GM13977 (cell line): ENCODE measurements around the gene MTUS2.

Experiments
- DNase-seq: peaks from one replicate; pipeline ENCODE4 v3.0.0; 2012; ENCODE audit warnings: low spot score
- in situ Hi-C: fragments of 300-500 bp; cut with MboI; formaldehyde crosslinking; loops from one replicate; pipeline ENCODE4 v1.12.0; 2022; ENCODE audit warnings: low sequenced_read_pairs, low pct_unique_long_range_greater_than_20kb, mixed read lengths, inconsistent platforms; ENCODE audit not compliant: unreplicated experiment
- TF ChIP-seq, protein P1 (sequence below): IDR thresholded peaks from 2 replicates; pipeline ENCODE4 v1.5.1; 2012; ENCODE audit warnings: mild to moderate bottlenecking, control low read depth; ENCODE audit not compliant: insufficient read depth; ENCODE audit errors: extremely low read depth, missing control alignments

Gene MTUS2

DNA sequence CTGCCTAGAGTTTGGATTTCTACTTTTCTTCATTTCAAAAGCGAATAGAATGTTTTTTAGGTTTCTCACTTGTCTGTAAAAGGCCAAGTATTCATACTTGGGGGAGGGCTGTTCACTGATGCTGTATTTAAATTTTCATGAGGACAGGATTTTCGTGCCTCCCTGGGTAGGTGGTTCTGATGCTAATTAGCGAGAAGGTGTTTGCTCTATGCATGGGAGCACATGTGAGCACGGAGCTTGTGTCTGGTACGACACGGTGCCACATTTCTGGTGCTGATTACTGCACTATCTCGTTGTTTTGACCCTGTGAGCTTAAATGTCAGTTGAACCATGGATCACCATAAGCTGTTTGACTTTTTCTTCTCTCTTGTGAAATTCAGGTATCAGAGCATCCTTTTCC lies 45.8 kb downstream of the MTUS2 start:
- in situ Hi-C loops: no loop called here
- DNase-seq: no peak
- TF ChIP-seq, protein P1, sequence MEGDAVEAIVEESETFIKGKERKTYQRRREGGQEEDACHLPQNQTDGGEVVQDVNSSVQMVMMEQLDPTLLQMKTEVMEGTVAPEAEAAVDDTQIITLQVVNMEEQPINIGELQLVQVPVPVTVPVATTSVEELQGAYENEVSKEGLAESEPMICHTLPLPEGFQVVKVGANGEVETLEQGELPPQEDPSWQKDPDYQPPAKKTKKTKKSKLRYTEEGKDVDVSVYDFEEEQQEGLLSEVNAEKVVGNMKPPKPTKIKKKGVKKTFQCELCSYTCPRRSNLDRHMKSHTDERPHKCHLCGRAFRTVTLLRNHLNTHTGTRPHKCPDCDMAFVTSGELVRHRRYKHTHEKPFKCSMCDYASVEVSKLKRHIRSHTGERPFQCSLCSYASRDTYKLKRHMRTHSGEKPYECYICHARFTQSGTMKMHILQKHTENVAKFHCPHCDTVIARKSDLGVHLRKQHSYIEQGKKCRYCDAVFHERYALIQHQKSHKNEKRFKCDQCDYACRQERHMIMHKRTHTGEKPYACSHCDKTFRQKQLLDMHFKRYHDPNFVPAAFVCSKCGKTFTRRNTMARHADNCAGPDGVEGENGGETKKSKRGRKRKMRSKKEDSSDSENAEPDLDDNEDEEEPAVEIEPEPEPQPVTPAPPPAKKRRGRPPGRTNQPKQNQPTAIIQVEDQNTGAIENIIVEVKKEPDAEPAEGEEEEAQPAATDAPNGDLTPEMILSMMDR: no peak

DNA sequence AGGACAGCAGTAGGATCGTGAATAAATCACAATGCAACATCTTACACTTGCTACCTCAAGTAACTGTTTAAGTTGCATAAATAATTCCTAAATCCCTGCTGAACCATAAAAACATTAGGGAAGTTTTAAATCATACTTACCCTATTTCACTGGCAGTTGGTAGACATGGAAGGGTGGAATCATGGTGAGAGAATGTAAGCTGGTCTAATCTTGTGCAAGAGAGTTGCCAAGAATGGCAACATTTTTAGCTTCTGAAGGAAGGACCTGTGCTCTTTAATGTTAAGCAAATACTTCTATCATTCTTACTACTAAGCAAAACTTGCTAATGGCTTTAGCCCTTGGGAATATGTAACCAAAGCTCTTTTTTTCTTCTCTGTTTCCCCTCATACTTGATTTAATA lies 46.8 kb downstream of the MTUS2 start:
- TF ChIP-seq, protein P1: no peak
- in situ Hi-C loops: no loop called here
- no peak for DNase-seq

DNA sequence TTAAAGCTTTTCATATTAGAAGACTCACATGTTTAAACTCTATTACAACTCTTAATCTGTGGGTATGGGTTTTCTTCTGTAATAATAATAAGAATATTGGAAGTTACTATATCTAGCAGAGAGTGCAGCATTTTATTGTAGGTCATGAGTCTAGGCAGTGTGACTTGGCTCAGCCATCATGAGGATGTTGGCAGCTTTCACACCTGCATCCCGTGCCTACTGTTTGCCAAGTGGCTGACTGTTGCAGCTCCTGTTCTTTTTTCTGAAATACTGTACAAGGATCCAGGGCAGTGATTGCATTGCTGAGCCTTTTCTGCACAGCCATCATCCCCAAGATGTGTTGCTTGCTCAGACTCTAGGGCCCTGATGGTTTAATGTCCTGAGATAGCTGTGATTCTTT lies 47.4 kb downstream of the MTUS2 start:
- in situ Hi-C loops: no loop called here
- TF ChIP-seq, protein P1: no peak
- DNase-seq: no peak

DNA sequence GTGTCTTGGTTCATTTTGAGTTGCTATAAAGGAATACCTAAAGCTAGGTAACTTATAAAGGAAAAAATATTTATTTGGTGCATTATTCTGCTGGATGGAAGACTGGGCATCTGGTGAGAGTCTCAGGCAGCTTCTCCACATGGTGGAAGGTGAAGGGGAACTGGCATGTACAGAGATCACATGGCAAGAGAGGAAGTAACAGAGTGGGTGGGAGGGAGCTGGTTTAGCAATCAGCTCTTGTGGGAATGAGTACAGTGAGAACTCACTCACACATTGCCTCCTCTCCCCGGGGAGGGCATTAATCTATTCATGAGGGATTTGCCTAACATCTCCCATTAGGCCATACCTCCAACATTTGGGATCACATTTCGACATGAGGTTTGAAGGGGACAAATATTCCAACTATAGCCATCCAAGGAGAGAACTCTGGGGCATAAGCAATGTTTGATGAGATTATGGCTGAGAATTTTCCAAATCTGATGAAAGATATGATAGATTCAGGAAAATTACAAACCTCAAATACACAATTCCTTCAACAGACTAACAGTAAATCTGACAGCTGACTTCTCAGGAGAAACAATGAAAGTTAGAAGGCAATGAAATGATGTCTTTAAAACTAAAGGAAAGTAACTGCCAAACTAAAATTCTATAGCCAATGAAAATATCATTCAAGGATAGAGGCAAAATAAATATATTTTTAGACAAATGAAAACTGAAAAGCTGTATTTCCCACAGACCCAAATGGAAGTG lies 52.5 kb downstream of the MTUS2 start:
- in situ Hi-C loops: no loop called here
- DNase-seq: no peak
- TF ChIP-seq, protein P1: no peak

DNA sequence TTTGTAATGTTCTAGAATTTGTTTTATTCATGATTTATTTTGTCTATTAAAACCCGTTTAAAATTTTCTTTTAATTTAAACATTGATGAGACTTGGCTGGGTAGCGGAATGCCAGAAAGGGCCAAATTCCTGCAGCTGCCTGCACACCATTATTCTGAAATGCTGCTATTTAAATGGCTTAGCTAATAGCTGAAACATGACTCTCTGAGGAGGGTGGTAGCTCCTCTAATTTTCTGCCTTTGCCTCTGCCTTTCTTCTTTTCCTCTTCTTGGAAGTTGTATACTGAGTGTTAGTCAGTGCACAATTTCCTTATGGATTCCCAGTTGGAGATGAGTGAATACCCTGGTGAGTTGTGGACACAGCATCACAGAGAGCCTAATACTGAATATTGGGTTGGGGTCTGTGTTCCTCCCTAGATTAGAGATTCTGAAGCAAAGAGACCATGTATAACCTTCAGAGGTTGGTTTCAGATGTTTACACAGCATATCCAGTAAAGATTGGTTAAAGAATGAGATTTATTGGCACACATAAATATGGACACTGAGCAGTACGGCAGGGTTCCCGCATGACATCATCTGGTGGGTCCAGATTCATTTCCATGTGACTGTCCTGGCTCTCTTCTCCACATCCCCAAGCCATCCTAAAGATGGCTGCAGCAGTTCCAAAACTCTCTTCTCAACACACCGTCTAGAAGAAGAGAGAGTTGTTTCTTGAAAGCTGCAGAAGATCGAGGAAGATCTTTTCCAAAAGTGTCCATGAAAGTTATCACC lies 55.9 kb downstream of the MTUS2 start:
- in situ Hi-C loops: no loop called here
- DNase-seq: no peak
- TF ChIP-seq, protein P1: no peak

DNA sequence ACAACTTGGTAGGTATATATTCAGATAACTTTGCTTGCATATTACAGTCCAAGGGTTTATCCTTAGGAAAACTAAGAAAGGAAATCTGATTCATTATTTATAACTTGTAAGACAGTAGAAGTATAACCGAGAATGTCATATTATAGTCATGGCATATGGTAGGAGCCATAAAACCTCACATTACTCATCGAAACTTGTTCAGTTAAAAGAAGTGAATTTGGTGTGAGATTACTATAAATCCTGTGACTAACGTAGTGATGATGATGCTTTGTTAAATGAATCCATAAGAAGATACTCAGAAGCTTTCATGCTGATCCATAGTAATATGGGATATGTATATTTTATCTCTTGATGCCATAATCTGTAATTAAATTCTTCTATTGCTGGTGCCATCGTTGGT lies 57.3 kb downstream of the MTUS2 start:
- DNase-seq: no peak

More for the DNA sequence above, 57.3 kb downstream of the MTUS2 start:
- in situ Hi-C loops: no loop called here
- TF ChIP-seq, protein P1: no peak
